ENCODE measurements around the gene INO80E. TPM values are rescaled to one million over a fixed set of nuclear protein-coding genes. Genes with fewer than 3 reads are reported as not detected.

INO80E gene
- polyA plus RNA-seq, 1 experiment, result 35.6 TPM

DNA sequence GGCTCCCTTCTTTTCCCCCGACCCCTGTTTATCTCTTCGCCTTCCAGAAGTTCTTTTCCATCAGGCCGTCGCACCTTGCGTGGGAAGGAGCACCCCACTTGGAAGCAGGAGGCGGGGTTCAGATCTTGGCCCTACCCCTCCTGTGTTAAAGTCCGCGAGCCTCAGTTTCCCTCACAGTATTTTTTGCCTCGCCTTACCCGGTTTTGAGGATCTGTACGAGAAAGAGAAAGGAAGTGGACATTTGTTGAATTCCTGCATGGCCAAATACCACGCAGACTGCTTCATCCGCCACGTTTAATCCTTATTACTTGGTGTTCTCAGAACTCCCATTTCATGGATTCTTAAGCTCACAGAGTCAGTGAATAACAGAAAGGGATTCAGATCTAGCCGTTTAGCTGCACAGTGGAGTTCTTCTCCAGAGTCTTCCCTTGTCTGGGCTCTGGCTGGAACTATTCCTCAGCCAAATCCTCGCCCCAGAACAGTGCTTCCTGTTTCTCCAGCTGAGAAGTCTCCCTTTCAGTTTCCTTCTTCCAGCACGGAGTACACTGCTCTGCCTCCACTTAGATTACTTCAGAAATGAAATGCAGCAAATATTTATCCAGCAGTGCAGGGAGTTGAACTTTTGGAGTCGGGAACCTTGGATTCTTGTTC, 33.6 kb upstream of the INO80E start:
- Histone ChIP-seq H3K27me3 (ENCODE audit: control insufficient read depth, insufficient read depth, low read length) (no peaks in the 10 kb centered on the region), H3K36me3 (ENCODE audit: control insufficient read depth, insufficient read depth, low read length) (0 out of 2 replicates have a peak, but pooled peaks cover 1% of the 10 kb centered on the region), H3K4me3 (ENCODE audit: low read depth, low read length) (peak overlapping the region; percentile 86)
- no peak for DNase-seq (ENCODE audit: low read depth)
- ChIA-PET CTCF (interaction anchor here (0.6 to 2.7 kb wide), 6 partner anchors 11 to 155 kb away, joined by 3 to 13 read pairs (median 5); partner anchors contain the start of genes KCTD13 and TAOK2), POLR2A (interaction anchor here (0.9 to 1.2 kb wide), 2 partner anchors 11 kb away, joined by 5 to 9 read pairs; partner anchors contain the start of gene TAOK2)
- no peak for TF ChIP-seq CTCF (IDR thresholded peaks at IDR 0.05; ENCODE audit: insufficient read depth, low read depth, low read length)

DNA sequence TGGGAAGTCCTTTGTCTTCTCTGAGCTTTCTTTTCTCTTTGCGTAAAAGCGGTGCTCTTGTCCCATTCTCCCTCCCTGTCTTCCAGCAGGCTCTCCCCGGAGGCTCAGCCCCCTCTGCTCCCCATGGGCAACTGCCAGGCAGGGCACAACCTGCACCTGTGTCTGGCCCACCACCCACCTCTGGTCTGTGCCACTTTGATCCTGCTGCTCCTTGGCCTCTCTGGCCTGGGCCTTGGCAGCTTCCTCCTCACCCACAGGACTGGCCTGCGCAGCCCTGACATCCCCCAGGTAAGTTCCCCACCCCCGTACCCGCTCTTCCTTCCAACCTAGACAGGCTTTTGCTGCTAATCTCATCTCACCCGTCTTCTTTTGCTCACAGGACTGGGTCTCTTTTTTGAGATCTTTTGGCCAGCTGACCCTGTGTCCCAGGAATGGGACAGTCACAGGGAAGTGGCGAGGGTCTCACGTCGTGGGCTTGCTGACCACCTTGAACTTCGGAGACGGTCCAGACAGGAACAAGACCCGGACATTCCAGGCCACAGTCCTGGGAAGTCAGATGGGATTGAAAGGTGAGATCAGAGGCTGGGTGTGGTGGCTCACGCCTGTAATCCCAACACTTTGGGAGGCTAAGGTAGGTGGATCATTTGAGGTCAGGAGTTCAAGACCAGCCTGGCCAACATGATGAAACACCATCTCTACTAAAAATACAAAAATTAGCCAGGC, 32.9 kb upstream of the INO80E start:
- Histone ChIP-seq H3K27me3 (ENCODE audit: control insufficient read depth, insufficient read depth, low read length) (no peaks in the 10 kb centered on the region), H3K4me3 (ENCODE audit: low read depth, low read length) (peak overlapping the region; percentile 86; the same call in 1 of the 2 replicates), H3K36me3 (ENCODE audit: control insufficient read depth, insufficient read depth, low read length) (peaks cover 1% of the 10 kb centered on the region; the same call in 1 of the 2 replicates)
- POLR2A ChIA-PET, result interaction anchor here (0.9 kb wide), 1 partner anchor 10 kb away, joined by 5 read pairs; no protein-coding TSS in a partner anchor
- no peak for TF ChIP-seq CTCF (IDR thresholded peaks at IDR 0.05; ENCODE audit: insufficient read depth, low read depth, low read length)
- no peak for DNase-seq (ENCODE audit: low read depth)
- CTCF ChIA-PET, result interaction anchor here (0.6 to 2.7 kb wide), 3 partner anchors 12 to 155 kb away, joined by 3 to 8 read pairs (median 3); no protein-coding TSS in a partner anchor

DNA sequence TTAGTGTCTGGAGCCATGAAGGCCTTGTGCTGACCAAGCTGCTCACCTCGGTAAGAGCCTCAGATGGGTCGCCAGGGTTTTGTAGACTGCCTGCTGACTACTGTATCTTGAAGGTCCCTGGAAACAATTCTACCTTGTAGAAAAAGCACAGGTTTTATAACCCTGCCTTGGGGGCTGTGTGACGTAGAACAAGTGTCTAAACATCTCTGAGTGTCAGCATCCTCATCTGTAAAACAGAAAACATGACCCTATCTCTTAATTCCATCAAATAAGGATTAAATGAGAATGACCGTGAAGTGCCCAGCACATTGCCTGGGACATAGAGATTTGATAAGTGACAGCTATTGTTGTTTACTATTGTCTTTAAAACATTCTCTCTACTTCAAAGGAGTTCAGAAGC, 27.8 kb upstream of the INO80E start:
- ChIA-PET CTCF (no interaction called here), POLR2A (no interaction called here)
- no peak for DNase-seq (ENCODE audit: low read depth)
- TF ChIP-seq CTCF (IDR thresholded peaks at IDR 0.05; ENCODE audit: insufficient read depth, low read depth, low read length), result no peak
- Histone ChIP-seq H3K36me3 (ENCODE audit: control insufficient read depth, insufficient read depth, low read length) (peaks cover 11% of the 10 kb centered on the region), H3K27me3 (ENCODE audit: control insufficient read depth, insufficient read depth, low read length) (no peaks in the 10 kb centered on the region), H3K4me3 (ENCODE audit: low read depth, low read length) (no peak overlapping the region)

- Histone ChIP-seq H3K27me3 (ENCODE audit: control insufficient read depth, insufficient read depth, low read length) (no peaks in the 10 kb centered on the region), H3K4me3 (ENCODE audit: low read depth, low read length) (no peak overlapping the region), H3K36me3 (ENCODE audit: control insufficient read depth, insufficient read depth, low read length) (peaks cover 11% of the 10 kb centered on the region)
- TF ChIP-seq CTCF (IDR thresholded peaks at IDR 0.05; ENCODE audit: insufficient read depth, low read depth, low read length), result no peak
- ChIA-PET CTCF (no interaction called here), POLR2A (no interaction called here)
- DNase-seq (ENCODE audit: low read depth), result no peak
These were observed 24.7 kb upstream of the INO80E start for GRCh38 chr16:29971304-29971703.

DNA sequence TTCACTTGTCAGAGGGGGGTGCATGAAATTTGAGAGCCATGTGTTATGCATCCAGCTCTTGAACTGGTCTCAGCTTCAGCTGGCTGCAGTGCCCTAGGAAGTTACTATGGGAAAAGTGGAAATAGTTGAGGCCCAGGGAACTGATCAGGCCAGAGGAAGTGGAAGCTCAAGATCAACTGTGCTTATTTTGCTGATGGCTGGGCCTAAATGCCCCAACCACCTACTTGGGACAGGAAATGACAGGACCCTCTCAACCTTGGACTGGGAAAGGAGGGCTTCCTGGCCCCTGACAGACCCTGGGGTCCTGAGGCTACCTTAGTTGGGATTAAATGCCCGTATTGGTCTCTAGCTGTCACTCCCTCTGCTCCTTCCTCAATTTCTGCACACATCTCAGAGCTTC, 23.5 kb upstream of the INO80E start:
- no peak for DNase-seq (ENCODE audit: low read depth)
- ChIA-PET POLR2A (no interaction called here), CTCF (interaction anchor here (1.4 to 1.7 kb wide), 2 partner anchors 11 to 66 kb away, joined by 3 to 5 read pairs; partner anchors contain the start of gene TMEM219)
- no peak overlapping the region for H3K4me3 ChIP-seq (ENCODE audit: low read depth, low read length)
- TF ChIP-seq CTCF (IDR thresholded peaks at IDR 0.05; ENCODE audit: insufficient read depth, low read depth, low read length), result no peak
- H3K36me3 ChIP-seq (ENCODE audit: control insufficient read depth, insufficient read depth, low read length), result peaks cover 10% of the 10 kb centered on the region
- H3K27me3 ChIP-seq (ENCODE audit: control insufficient read depth, insufficient read depth, low read length), result no peaks in the 10 kb centered on the region
